H1 (cell line): ENCODE measurements around the gene CFAP100.

Experiments
- EZH2 ChIP-seq: fragments of 200-600 bp; sonication (generic); IDR thresholded peaks from 2 replicates; pipeline ENCODE4 v1.7.1; 2012; ENCODE audit warnings: low read depth, mild to moderate bottlenecking, moderate library complexity, low read length, inconsistent platforms; ENCODE audit not compliant: severe bottlenecking
- FOSL1 ChIP-seq: IDR thresholded peaks from 2 replicates; pipeline ENCODE4 v1.6.1; 2011; ENCODE audit warnings: mild to moderate bottlenecking, low read depth, low read length, moderate library complexity; ENCODE audit not compliant: insufficient read depth
- GABPA ChIP-seq: IDR thresholded peaks from 2 replicates; pipeline ENCODE4 v1.6.1; 2011; ENCODE audit warnings: mild to moderate bottlenecking, low read length, moderate library complexity, borderline replicate concordance; ENCODE audit not compliant: insufficient read depth
- KDM1A ChIP-seq: fragments of 200-600, 300-600 bp; sonication (generic); IDR thresholded peaks from 2 replicates; pipeline ENCODE4 v1.7.1; 2016; ENCODE audit warnings: mild to moderate bottlenecking, low read length, borderline replicate concordance
- POLR2A ChIP-seq, 2 experiments: IDR thresholded peaks; 1 replicate in 1 of 2; 2 replicates in 1 of 2; pipeline ENCODE4 v1.6.1; 2011; ENCODE audit warnings: low read depth in 2 of 2, low read length in 2 of 2, mild to moderate bottlenecking in 2 of 2; ENCODE audit errors: control extremely low read depth in 1 of 2
- POLR2AphosphoS5 ChIP-seq: IDR thresholded peaks from 2 replicates; pipeline ENCODE4 v1.6.1; 2011; ENCODE audit warnings: low read depth, low read length
- RAD21 ChIP-seq, 2 experiments: IDR thresholded peaks in 1 of 2; conservative IDR thresholded peaks in 1 of 2; 2 replicates each; pipeline ENCODE4 v1.6.1; 2011; ENCODE audit warnings: low read depth in 2 of 2, low read length in 2 of 2, improper control_type of control experiment in 1 of 2, inconsistent platforms in 1 of 2, mild to moderate bottlenecking in 1 of 2, moderate library complexity in 1 of 2
- RFX5 ChIP-seq: IDR thresholded peaks from 2 replicates; pipeline ENCODE4 v1.6.1; 2011; ENCODE audit warnings: low read depth, low read length, improper control_type of control experiment, borderline replicate concordance
- RNF2 ChIP-seq: fragments of 200-900, 300-1000 bp; sonication (generic); IDR thresholded peaks from 2 replicates; pipeline ENCODE4 v1.7.1; 2016; ENCODE audit warnings: borderline replicate concordance, low read depth, mild to moderate bottlenecking, antibody characterized with exemption, low read length; ENCODE audit not compliant: poor library complexity, severe bottlenecking; ENCODE audit errors: missing control alignments
- SIN3A ChIP-seq, 2 experiments: IDR thresholded peaks in 1 of 2; conservative IDR thresholded peaks in 1 of 2; 2 replicates each; pipeline ENCODE4 v1.6.1; 2011 to 2012; ENCODE audit warnings: low read length in 2 of 2, improper control_type of control experiment in 1 of 2, low read depth in 1 of 2, mild to moderate bottlenecking in 1 of 2
- SUZ12 ChIP-seq: fragments of 200-600 bp; sonication (generic); IDR thresholded peaks from 2 replicates; pipeline ENCODE4 v1.6.1; 2012; ENCODE audit warnings: mild to moderate bottlenecking, inconsistent platforms, low read length, moderate library complexity, mixed read lengths
- YY1 ChIP-seq: IDR thresholded peaks from 2 replicates; pipeline ENCODE4 v1.6.1; 2011; ENCODE audit warnings: low read depth, mild to moderate bottlenecking, low read length
- TF ChIP-seq, protein P1 (sequence below), 3 experiments: IDR thresholded peaks; 1 replicate in 2 of 3; 2 replicates in 1 of 3; pipeline versions ENCODE4 v1.5.1 to v1.6.1; 2011; ENCODE audit warnings: low read length in 3 of 3, mild to moderate bottlenecking in 3 of 3, inconsistent platforms in 2 of 3, low read depth in 1 of 3, moderate library complexity in 1 of 3; ENCODE audit not compliant: insufficient read depth in 1 of 3; ENCODE audit errors: control extremely low read depth in 1 of 3
- TF ChIP-seq, protein P2 (sequence below): IDR thresholded peaks from 2 replicates; pipeline ENCODE4 v1.6.1; 2011; ENCODE audit warnings: low read length, improper control_type of control experiment

DNA sequence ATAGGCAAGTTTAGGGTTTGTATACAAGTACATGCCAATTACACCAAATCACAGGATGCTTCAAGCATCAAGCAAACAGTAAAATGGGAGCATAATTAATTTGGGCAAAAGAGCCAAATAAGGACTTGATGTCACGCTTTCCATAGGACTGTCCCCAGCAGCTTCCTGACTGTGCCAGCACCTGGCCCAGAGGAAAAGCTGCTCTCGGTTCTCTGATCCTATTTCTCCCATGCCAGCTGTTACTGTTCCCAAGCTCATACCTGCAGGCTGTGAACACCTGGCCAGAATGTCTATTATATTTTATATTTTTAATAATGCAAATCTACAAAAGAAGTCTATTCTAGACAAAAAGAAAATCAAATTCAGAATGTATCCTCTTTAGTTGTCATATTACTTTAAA is 68.8 kb downstream of the CFAP100 start:
- TF ChIP-seq, protein P1, sequence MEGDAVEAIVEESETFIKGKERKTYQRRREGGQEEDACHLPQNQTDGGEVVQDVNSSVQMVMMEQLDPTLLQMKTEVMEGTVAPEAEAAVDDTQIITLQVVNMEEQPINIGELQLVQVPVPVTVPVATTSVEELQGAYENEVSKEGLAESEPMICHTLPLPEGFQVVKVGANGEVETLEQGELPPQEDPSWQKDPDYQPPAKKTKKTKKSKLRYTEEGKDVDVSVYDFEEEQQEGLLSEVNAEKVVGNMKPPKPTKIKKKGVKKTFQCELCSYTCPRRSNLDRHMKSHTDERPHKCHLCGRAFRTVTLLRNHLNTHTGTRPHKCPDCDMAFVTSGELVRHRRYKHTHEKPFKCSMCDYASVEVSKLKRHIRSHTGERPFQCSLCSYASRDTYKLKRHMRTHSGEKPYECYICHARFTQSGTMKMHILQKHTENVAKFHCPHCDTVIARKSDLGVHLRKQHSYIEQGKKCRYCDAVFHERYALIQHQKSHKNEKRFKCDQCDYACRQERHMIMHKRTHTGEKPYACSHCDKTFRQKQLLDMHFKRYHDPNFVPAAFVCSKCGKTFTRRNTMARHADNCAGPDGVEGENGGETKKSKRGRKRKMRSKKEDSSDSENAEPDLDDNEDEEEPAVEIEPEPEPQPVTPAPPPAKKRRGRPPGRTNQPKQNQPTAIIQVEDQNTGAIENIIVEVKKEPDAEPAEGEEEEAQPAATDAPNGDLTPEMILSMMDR (IDR thresholded peaks at IDR 0.05; ENCODE audit: control extremely low read depth in 1 of 3, insufficient read depth in 1 of 3, low read depth in 1 of 3, low read length in 3 of 3): no peak
- TF ChIP-seq EZH2 (no peak), YY1 (no peak), KDM1A (no peak), SIN3A (conservative IDR thresholded peaks at IDR 0.05 in 1 of 2, IDR thresholded peaks at IDR 0.05 in 1 of 2; ENCODE audit: low read depth in 1 of 2, low read length in 2 of 2) (no peak), RNF2 (no peak), POLR2A (IDR thresholded peaks at IDR 0.05; ENCODE audit: control extremely low read depth in 1 of 2, low read depth in 2 of 2, low read length in 2 of 2) (no peak), FOSL1 (no peak), RFX5 (no peak), GABPA (no peak), SUZ12 (no peak), POLR2AphosphoS5 (no peak), RAD21 (IDR thresholded peaks at IDR 0.05 in 1 of 2, conservative IDR thresholded peaks at IDR 0.05 in 1 of 2; ENCODE audit: low read depth in 2 of 2, low read length in 2 of 2) (no peak)
- TF ChIP-seq, protein P2, sequence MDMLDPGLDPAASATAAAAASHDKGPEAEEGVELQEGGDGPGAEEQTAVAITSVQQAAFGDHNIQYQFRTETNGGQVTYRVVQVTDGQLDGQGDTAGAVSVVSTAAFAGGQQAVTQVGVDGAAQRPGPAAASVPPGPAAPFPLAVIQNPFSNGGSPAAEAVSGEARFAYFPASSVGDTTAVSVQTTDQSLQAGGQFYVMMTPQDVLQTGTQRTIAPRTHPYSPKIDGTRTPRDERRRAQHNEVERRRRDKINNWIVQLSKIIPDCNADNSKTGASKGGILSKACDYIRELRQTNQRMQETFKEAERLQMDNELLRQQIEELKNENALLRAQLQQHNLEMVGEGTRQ: no peak
